Cardiac muscle cell (in vitro differentiated cells and primary cell): ENCODE data around the gene HDAC5. TPM values are rescaled to one million over a fixed set of nuclear protein-coding genes. Genes with fewer than 3 reads are reported as not detected.
"Not testable (repeated sequence)": the region's sequence is repeated elsewhere in the genome, so short reads cannot be mapped to it uniquely, and the experiment has no call there.

Experiments
- DNase-seq, 2 donors: peaks; one replicate each; pipeline versions ENCODE4 v3.0.0 to v3.0.0-alpha.2; 2010 to 2017; ENCODE audit warnings: low read depth in 1 of 2, low spot score in 1 of 2
- H3K27ac ChIP-seq: fragments of 200-600 bp; sonication (generic); 2 replicates; pipeline ENCODE4 v1.5.1; 2016
- H3K27me3 ChIP-seq: fragments of 200-600 bp; sonication (generic); 2 replicates; pipeline ENCODE4 v1.6.0; 2016; ENCODE audit warnings: control low read depth
- H3K36me3 ChIP-seq: fragments of 200-600 bp; sonication (generic); 2 replicates; pipeline ENCODE4 v1.5.1; 2016; ENCODE audit warnings: control low read depth
- H3K4me1 ChIP-seq: fragments of 200-600 bp; sonication (generic); 2 replicates; pipeline ENCODE4 v1.8.1; 2017; ENCODE audit warnings: low read depth, mild to moderate bottlenecking, mixed run types
- H3K4me3 ChIP-seq: fragments of 200-600 bp; sonication (generic); 2 replicates; pipeline ENCODE4 v1.5.1; 2016; ENCODE audit warnings: mild to moderate bottlenecking
- H3K9me3 ChIP-seq: fragments of 200-600 bp; sonication (generic); 2 replicates; pipeline ENCODE4 v1.5.1; 2017; ENCODE audit warnings: low read depth, mild to moderate bottlenecking, control low read depth
- CTCF ChIP-seq: IDR thresholded peaks from 2 replicates; pipeline ENCODE4 v1.5.1; 2012; ENCODE audit warnings: low read depth, mild to moderate bottlenecking, low read length
- polyA plus RNA-seq: library from polyadenylated mRNA; unstranded; fragments of >200 nt; fragmentation: Nextera tagmentation; extraction: Ambion mirVana; gene quantifications from 2 replicates; pipeline ENCODE4 v1.2.1, GENCODE V29; 2016
- total RNA-seq: library from RNA; depleted of rRNA; stranded (reverse); fragments of >200 nt; gene quantifications from 2 replicates; pipeline ENCODE4 v1.2.3, GENCODE V29; 2016

HDAC5 gene
- total and polyA plus RNA-seq, 2 experiments from 2014 or later: 94.1 to 300 TPM

GRCh38 chr17:44164476-44164875 is 41.0 kb upstream of the HDAC5 start:
- Histone ChIP-seq H3K27ac (no peak overlapping the region), H3K4me3 (no peak overlapping the region), H3K4me1 (peaks cover 2% of the 10 kb centered on the region), H3K36me3 (no peaks in the 10 kb centered on the region), H3K27me3 (no peaks in the 10 kb centered on the region), H3K9me3 (no peaks in the 10 kb centered on the region)
- no peak for DNase-seq
- no peak for TF ChIP-seq CTCF

GRCh38 chr17:44159519-44160210 is 36.2 kb upstream of the HDAC5 start:
- Histone ChIP-seq H3K27me3 (no peaks in the 10 kb centered on the region), H3K4me3 (no peak overlapping the region), H3K27ac (peak overlapping the region; percentile 80), H3K9me3 (no peaks in the 10 kb centered on the region), H3K36me3 (no peaks in the 10 kb centered on the region), H3K4me1 (peaks cover 6% of the 10 kb centered on the region)
- TF ChIP-seq CTCF: no peak
- peak; percentile 23 to 51 for DNase-seq

GRCh38 chr17:44155488-44155887 is 32.0 kb upstream of the HDAC5 start:
- no peak for TF ChIP-seq CTCF
- Histone ChIP-seq H3K36me3 (no peaks in the 10 kb centered on the region), H3K4me1 (peaks cover 17% of the 10 kb centered on the region), H3K9me3 (no peaks in the 10 kb centered on the region), H3K27ac (no peak overlapping the region), H3K4me3 (no peak overlapping the region), H3K27me3 (no peaks in the 10 kb centered on the region)
- DNase-seq: no peak

GRCh38 chr17:44152875-44153274 is 29.4 kb upstream of the HDAC5 start:
- no peak for TF ChIP-seq CTCF
- no peaks in the 10 kb centered on the region for H3K36me3 ChIP-seq
- peaks cover 22% of the 10 kb centered on the region for H3K4me1 ChIP-seq
- no peak overlapping the region for H3K27ac ChIP-seq
- no peak overlapping the region for H3K4me3 ChIP-seq
- no peaks in the 10 kb centered on the region for H3K9me3 ChIP-seq
- no peak for DNase-seq
- H3K27me3 ChIP-seq: no peaks in the 10 kb centered on the region

- H3K27me3 ChIP-seq: no peaks in the 10 kb centered on the region
- H3K27ac ChIP-seq: no peak overlapping the region
- no peak overlapping the region for H3K4me3 ChIP-seq
- DNase-seq: no peak
- H3K9me3 ChIP-seq: no peaks in the 10 kb centered on the region
- peaks cover 52% of the 10 kb centered on the region for H3K4me1 ChIP-seq
- TF ChIP-seq CTCF: no peak
- H3K36me3 ChIP-seq: no peaks in the 10 kb centered on the region
These were observed 26.4 kb upstream of the HDAC5 start for GRCh38 chr17:44149750-44150329.

- Histone ChIP-seq H3K27ac (peak overlapping the region; percentile 93), H3K4me1 (peaks cover 56% of the 10 kb centered on the region)
- not testable (repeated sequence) for H3K36me3 ChIP-seq, DNase-seq, H3K27me3 ChIP-seq, H3K4me3 ChIP-seq, H3K9me3 ChIP-seq
These were observed 25.6 kb upstream of the HDAC5 start for GRCh38 chr17:44149066-44149465.
